ENCODE data around the gene SPSB1. TPM values are rescaled to one million over a fixed set of nuclear protein-coding genes. Genes with fewer than 3 reads are reported as not detected.
A peak's percentile ranks its signal among the peaks of the same experiment; 100 is the strongest.

Gene SPSB1
- total RNA-seq, 2 donors from 2014 or later: 16.8 to 19.1 TPM

GRCh38 chr1:9256332-9256731 is 36.4 kb upstream of the SPSB1 start:
- intact Hi-C loops (cut with DNase I): no loop called here
- ATAC-seq (no peak), DNase-seq (no peak)

DNA sequence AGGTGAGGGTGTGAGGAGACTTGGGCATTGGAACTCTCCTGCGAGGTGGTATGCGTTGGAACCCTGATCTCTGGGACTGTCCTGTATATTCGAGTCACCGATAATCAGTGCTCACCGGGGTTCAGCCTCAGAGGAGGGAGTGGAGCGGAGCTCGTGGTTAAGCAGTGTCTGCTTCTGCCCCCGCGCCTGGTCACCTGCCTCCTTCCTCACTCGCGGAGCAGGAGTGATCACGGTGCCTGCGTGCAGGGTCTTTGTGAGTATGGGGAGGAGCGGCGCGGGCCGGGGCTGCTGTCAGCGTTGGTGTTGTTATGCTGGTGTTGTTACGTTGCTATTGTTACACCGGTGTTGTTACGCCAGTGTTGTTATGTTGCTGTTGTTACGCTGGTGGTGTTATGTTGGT is 34.8 kb upstream of the SPSB1 start:
- DNase-seq: no peak
- intact Hi-C loops (cut with DNase I): no loop called here
- ATAC-seq: no peak

GRCh38 chr1:9258629-9259028 is 34.1 kb upstream of the SPSB1 start:
- no peak for DNase-seq
- intact Hi-C loops (cut with DNase I): no loop called here
- ATAC-seq: no peak

- intact Hi-C loops (cut with DNase I): no loop called here
- DNase-seq (no peak), ATAC-seq (no peak)
These were observed 32.5 kb upstream of the SPSB1 start for GRCh38 chr1:9260059-9260766.

- intact Hi-C loops (cut with DNase I): no loop called here
- no peak for ATAC-seq
- no peak for DNase-seq
These were observed 31.2 kb upstream of the SPSB1 start for GRCh38 chr1:9261496-9261895.

GRCh38 chr1:9262096-9262986 is 30.4 kb upstream of the SPSB1 start:
- ATAC-seq: no peak
- intact Hi-C loops (cut with DNase I): no loop called here
- DNase-seq: no peak

GRCh38 chr1:9263276-9263855 is 29.3 kb upstream of the SPSB1 start:
- DNase-seq (no peak), ATAC-seq (no peak)
- intact Hi-C loops (cut with DNase I): no loop called here

DNA sequence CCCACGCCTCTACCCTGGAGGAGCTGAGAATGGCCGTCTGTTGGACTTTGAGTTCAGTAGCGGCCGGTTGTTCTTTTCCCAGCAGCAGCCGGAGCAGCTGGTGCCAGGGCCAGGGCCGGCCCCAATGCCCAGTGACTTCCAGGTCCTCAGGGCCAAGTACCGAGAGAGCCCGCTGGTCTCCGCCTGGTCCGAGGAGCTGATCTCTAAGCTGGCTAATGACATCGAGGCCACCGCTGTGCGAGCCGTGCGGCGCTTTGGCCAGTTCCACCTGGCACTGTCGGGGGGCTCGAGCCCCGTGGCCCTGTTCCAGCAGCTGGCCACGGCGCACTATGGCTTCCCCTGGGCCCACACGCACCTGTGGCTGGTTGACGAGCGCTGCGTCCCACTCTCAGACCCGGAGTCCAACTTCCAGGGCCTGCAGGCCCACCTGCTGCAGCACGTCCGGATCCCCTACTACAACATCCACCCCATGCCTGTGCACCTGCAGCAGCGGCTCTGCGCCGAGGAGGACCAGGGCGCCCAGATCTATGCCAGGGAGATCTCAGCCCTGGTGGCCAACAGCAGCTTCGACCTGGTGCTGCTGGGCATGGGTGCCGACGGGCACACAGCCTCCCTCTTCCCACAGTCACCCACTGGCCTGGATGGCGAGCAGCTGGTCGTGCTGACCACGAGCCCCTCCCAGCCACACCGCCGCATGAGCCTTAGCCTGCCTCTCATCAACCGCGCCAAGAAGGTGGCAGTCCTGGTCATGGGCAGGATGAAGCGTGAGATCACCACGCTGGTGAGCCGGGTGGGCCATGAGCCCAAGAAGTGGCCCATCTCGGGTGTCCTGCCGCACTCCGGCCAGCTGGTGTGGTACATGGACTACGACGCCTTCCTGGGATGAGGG is 28.5 kb upstream of the SPSB1 start:
- ATAC-seq (no peak), DNase-seq (no peak)
- intact Hi-C loops (cut with DNase I): no loop called here

GRCh38 chr1:9265037-9265436 is 27.7 kb upstream of the SPSB1 start:
- intact Hi-C loops (cut with DNase I): loop anchor here in 1 of 2 donors (5.0 kb wide), 1 partner anchor 227 kb away; no protein-coding TSS in a partner anchor
- no peak for DNase-seq
- no peak for ATAC-seq

GRCh38 chr1:9265968-9266367 is 26.7 kb upstream of the SPSB1 start:
- intact Hi-C loops (cut with DNase I): loop anchor here in 1 of 2 donors (5.0 kb wide), 1 partner anchor 226 kb away; no protein-coding TSS in a partner anchor
- no peak for ATAC-seq
- no peak for DNase-seq

DNA sequence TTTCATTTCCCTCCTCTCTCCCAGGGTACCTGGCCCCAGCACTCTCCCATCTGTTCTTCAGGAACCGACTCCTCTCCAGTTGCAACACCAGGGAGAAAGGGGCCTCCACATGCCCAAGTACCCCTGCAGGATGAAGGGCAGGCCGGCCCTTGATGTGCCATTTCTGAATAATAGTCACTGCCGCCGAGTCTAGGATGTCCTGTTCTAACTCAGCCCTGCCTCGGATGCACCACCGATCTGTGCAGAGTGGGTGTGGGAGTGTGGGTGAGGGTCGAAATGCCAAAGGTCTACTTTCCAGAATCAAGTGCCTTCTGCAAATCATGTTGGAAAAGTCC is 25.4 kb upstream of the SPSB1 start:
- ATAC-seq (no peak), DNase-seq (no peak)
- intact Hi-C loops (cut with DNase I): loop anchor here in 1 of 2 donors (5.0 kb wide), 1 partner anchor 225 kb away; no protein-coding TSS in a partner anchor

DNA sequence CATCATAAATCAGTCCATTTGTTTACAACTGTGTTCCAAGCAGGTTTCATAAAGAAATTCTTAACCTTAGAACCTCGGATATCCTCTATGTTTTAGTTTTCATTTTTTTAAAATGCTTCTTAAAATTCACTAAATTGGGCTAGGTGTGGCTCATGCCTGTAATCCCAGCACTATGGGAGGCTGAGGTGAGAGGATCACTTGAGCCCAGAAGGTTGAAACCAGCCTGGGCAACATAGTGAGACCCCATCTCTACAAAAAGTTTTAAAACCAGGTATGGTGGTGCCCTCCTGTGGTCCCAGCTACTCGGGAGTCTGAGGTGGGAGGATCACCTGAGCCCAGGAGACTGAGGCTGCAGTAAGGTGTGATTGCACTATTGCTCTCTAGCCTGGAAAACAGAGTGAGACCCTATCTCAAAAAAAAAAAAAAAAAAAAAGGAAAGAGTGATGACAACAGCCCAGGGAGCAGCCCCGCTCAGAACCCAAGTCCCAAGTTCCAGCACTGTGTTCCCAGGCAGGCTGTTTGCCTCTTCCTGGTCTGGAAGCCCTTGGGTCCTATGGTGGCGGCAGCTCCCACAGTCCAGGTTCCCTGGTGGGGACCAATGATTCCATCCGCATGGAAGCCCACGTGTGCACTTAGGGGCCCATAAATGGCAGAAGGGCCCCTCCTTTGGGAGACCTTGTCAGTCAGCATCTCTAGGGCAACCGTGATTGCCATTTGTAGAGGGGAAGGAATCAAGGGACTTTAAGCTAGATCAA is 24.7 kb upstream of the SPSB1 start:
- intact Hi-C loops (cut with DNase I): loop anchor here in 1 of 2 donors (5.0 kb wide), 1 partner anchor 224 kb away; no protein-coding TSS in a partner anchor
- ATAC-seq: no peak

DNA sequence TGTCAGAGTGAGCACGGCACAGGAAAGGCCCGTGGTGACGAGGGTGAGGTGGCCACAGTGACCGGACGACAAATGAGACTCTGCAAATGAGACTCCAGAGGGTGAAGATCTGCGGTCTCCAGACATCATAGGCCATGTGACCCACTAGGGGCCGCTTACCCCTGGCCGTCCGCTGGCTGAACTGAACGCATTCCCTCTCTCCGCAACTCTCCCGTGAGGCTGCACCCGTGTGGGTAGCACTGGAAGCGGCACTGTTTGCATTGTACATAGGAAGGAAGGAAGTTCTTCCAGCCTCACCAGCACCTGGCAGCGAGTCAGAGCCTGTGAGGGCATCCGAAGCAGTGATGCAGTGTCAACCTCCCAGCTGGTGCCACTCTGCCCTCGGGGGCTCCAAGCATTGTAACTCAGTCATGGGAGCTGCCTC is 23.6 kb upstream of the SPSB1 start:
- intact Hi-C loops (cut with DNase I): loop anchor here in 1 of 2 donors (5.0 kb wide), 1 partner anchor 223 kb away; no protein-coding TSS in a partner anchor
- ATAC-seq (no peak), DNase-seq (no peak)

More for the DNA sequence above, 24.7 kb upstream of the SPSB1 start:
- DNase-seq: no peak

DNA sequence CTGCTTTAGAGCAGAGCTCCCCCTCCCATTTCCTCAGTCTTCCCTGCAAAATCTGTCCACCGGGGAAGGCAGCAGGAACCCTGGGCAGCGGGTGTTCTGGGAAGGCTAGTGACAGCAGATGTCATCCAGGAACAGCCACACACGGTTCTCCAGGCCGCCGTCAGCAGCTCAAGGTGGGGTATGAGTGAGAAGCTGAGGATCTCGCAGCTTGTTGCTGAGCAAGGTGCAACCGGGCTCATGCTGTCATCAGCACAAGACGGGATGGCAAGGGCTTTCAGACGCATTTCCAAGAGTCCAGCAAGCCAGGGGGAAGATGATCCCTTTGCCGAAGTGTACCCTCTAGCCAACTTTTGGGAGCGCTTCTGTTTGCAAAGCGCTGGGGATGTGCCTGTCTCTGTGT is 23.0 kb upstream of the SPSB1 start:
- intact Hi-C loops (cut with DNase I): loop anchor here in 1 of 2 donors (5.0 to 10.0 kb wide), 2 partner anchors 223 to 305 kb away; no protein-coding TSS in a partner anchor
- ATAC-seq: peak; percentile 52 to 71
- no peak for DNase-seq

- DNase-seq (no peak), ATAC-seq (peak; percentile 28 to 63)
- intact Hi-C loops (cut with DNase I): loop anchor here in 1 of 2 donors (10.0 kb wide), 1 partner anchor 304 kb away; no protein-coding TSS in a partner anchor
These were observed 22.3 kb upstream of the SPSB1 start for GRCh38 chr1:9270290-9270883.

GRCh38 chr1:9271283-9271682 is 21.4 kb upstream of the SPSB1 start:
- ATAC-seq (no peak), DNase-seq (no peak)
- intact Hi-C loops (cut with DNase I): loop anchor here in 1 of 2 donors (10.0 kb wide), 1 partner anchor 304 kb away; no protein-coding TSS in a partner anchor

DNA sequence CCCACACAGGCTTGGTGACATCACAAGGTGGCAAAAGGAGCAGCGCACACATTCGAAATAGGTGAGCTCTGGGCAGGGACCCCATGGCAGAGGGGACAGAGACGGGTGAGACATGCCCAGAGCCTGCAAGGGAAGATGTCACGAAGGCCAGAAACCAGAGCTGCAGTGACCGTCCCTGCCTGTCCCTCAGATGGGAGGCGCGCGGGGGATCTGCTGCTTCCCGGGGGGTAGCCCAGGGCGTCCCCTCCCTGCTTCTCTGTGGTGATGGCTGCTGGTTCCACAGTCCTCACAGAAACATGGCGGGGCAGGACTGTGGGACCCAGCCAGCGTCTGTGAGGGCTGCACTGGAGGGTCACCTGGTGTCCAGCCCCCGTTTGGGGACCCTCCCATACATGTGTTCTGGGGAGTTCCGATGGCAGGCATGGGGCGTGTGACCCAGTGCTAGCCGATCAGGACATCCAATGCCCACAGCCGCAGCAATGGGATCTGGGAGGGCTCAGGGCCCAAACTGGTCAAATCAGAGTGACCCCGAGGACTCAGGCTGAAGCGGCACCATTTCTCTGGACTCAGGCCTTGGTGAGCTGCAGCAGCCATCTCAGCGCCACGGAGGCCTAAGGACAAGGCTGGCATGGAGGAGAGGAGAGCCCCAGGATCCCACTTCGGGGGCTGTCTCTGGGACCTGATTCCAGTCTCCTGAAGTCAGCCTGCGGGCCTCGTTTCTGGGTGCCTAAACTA is 20.7 kb upstream of the SPSB1 start:
- DNase-seq (no peak), ATAC-seq (no peak)
- intact Hi-C loops (cut with DNase I): loop anchor here in 1 of 2 donors (10.0 kb wide), 1 partner anchor 303 kb away; no protein-coding TSS in a partner anchor
